Measurements from ENCODE around the gene PARD3B.

GRCh38 chr2:204503869-204504268 is 41.4 kb upstream of the PARD3B start:
- TF ChIP-seq FOS (IDR thresholded peaks at IDR 0.05; ENCODE audit: low read depth, low read length) (0 out of 2 replicates have a peak, but pooled peaks have one; percentile 4), MAZ (IDR thresholded peaks at IDR 0.05; ENCODE audit: borderline replicate concordance, low read depth, low read length) (no peak), RAD21 (IDR thresholded peaks at IDR 0.05; ENCODE audit: low read length) (no peak), CEBPB (IDR thresholded peaks at IDR 0.05; ENCODE audit: low read depth, low read length) (no peak), RFX5 (IDR thresholded peaks at IDR 0.05; ENCODE audit: low read depth, low read length) (no peak)
- TF ChIP-seq, protein P1, sequence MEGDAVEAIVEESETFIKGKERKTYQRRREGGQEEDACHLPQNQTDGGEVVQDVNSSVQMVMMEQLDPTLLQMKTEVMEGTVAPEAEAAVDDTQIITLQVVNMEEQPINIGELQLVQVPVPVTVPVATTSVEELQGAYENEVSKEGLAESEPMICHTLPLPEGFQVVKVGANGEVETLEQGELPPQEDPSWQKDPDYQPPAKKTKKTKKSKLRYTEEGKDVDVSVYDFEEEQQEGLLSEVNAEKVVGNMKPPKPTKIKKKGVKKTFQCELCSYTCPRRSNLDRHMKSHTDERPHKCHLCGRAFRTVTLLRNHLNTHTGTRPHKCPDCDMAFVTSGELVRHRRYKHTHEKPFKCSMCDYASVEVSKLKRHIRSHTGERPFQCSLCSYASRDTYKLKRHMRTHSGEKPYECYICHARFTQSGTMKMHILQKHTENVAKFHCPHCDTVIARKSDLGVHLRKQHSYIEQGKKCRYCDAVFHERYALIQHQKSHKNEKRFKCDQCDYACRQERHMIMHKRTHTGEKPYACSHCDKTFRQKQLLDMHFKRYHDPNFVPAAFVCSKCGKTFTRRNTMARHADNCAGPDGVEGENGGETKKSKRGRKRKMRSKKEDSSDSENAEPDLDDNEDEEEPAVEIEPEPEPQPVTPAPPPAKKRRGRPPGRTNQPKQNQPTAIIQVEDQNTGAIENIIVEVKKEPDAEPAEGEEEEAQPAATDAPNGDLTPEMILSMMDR (conservative IDR thresholded peaks at IDR 0.05; ENCODE audit: low read depth, low read length): no peak
- TF ChIP-seq, protein P2, sequence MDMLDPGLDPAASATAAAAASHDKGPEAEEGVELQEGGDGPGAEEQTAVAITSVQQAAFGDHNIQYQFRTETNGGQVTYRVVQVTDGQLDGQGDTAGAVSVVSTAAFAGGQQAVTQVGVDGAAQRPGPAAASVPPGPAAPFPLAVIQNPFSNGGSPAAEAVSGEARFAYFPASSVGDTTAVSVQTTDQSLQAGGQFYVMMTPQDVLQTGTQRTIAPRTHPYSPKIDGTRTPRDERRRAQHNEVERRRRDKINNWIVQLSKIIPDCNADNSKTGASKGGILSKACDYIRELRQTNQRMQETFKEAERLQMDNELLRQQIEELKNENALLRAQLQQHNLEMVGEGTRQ (IDR thresholded peaks at IDR 0.05; ENCODE audit: low read depth, low read length): no peak
